Measurements from ENCODE around the gene MLF2. TPM values are rescaled to one million over a fixed set of nuclear protein-coding genes. Genes with fewer than 3 reads are reported as not detected.
A peak's percentile ranks its signal among the peaks of the same experiment; 100 is the strongest.

The MLF2 gene
- total RNA-seq, 2 experiments from 2014 or later, result 109 to 113 TPM

DNA sequence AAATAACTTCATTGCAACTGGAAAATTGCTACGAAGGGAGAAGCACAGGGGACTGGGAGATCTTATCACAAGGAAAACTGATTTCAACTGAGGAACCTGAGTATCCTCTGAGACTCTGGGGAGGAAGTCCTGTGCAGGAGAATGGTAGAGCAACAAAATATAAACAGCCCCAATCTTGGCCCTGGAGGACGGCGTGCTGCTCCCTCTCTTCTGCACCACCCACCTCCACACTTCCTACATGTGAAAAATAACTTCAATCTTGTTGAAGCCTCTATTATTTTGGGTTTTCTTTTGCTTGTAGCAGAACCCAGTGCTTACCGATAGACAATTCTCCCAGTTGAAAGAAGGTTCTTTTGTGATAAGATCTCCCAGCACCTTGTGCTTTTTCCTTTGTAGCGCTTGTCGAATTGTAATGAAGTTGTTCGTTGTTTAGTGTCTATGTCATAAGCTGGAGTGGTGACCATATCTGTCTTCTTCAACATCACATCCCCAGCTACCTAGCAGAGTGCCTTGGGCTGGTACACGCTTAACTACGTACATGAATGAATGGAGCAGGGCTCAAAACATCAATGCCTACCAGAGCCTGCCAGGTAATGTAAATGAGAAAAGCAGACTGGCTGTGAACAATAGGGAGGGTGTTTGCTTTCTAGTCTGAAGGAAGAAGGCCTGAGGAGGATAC is 33.6 kb upstream of the MLF2 start:
- Mint-ChIP-seq H3K27me3 (ENCODE audit: low read depth) (peaks cover 9% of the 10 kb centered on the region), H3K4me1 (ENCODE audit: low read depth) (peaks cover 23% of the 10 kb centered on the region), H3K9me3 (ENCODE audit: insufficient read depth) (no peaks in the 10 kb centered on the region), H3K36me3 (ENCODE audit: low read depth) (no peaks in the 10 kb centered on the region), H3K27ac (no peak overlapping the region), H3K4me3 (no peak overlapping the region)
- ATAC-seq (peak; percentile 39), DNase-seq (no peak)
- ChIA-PET POLR2A (interaction anchor here (0.9 kb wide), 1 partner anchor 63 kb away, joined by 4 read pairs; the partner anchor contains the start of gene COPS7A), CTCF (interaction anchor here (0.6 to 15.4 kb wide), 5 partner anchors 17 to 97 kb away, joined by 3 to 160 read pairs (median 4); partner anchors contain the start of genes LAG3, PTMS and ZNF384)

DNA sequence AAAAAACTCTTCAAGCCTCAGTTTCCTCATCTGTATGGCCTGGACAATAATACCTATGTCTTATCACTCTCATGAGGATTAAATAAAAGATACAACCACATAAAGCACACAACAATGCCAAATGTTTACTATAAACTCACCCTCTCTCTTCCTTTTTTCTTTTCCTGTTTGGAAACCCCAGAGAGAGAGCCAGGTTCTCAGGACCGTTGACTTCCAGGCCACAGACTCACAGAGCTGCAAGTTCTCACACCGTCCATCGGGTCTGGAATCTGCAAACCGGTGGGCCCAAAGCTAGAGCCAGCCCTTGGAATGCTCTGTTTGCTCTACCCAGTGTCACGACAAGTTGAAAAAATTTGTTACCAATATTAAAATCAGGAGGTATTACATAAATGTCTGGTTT is 31.8 kb upstream of the MLF2 start:
- POLR2A ChIA-PET, result interaction anchor here (1.9 kb wide), 1 partner anchor 10 kb away, joined by 7 read pairs; no protein-coding TSS in a partner anchor
- Mint-ChIP-seq H3K27me3 (ENCODE audit: low read depth) (peaks cover 5% of the 10 kb centered on the region), H3K36me3 (ENCODE audit: low read depth) (no peaks in the 10 kb centered on the region), H3K4me3 (no peak overlapping the region), H3K4me1 (ENCODE audit: low read depth) (peaks cover 31% of the 10 kb centered on the region), H3K9me3 (ENCODE audit: insufficient read depth) (no peaks in the 10 kb centered on the region), H3K27ac (no peak overlapping the region)
- ATAC-seq (no peak), DNase-seq (no peak)
- CTCF ChIA-PET, result interaction anchor here (1.4 to 20.8 kb wide), 4 partner anchors 15 to 52 kb away, joined by 4 to 378 read pairs (median 84); partner anchors contain the start of genes LAG3, MLF2 and PTMS

DNA sequence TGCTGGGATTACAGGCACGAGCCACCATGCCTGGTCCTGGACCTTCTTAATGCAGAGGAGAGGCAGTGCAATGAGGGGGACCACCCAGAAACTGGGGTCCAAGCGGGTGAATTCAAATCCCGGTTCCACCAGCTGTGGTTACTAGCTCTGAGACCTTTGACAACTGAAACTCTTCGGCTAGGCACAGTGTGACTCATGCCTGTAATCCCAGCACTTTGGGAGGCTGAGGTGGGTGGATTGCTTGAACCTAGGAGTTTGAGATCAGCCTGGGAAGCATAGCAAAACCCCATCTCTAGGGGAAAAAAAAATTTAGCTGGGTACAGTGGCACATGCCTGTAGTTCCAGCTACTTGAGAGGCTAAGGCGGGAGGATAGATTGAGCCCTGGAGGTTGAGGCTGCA is 31.4 kb upstream of the MLF2 start:
- ChIA-PET CTCF (interaction anchor here (1.4 to 20.8 kb wide), 4 partner anchors 14 to 52 kb away, joined by 4 to 378 read pairs (median 84); partner anchors contain the start of genes LAG3, MLF2 and PTMS), POLR2A (interaction anchor here (1.9 kb wide), 1 partner anchor 10 kb away, joined by 7 read pairs; no protein-coding TSS in a partner anchor)
- peaks cover 3% of the 10 kb centered on the region for H3K27me3 Mint-ChIP-seq (ENCODE audit: low read depth)
- DNase-seq (peak; percentile 17), ATAC-seq (no peak)
- no peak overlapping the region for H3K27ac Mint-ChIP-seq
- H3K4me1 Mint-ChIP-seq (ENCODE audit: low read depth), result peaks cover 31% of the 10 kb centered on the region
- no peak overlapping the region for H3K4me3 Mint-ChIP-seq
- no peaks in the 10 kb centered on the region for H3K36me3 Mint-ChIP-seq (ENCODE audit: low read depth)
- H3K9me3 Mint-ChIP-seq (ENCODE audit: insufficient read depth), result no peaks in the 10 kb centered on the region

DNA sequence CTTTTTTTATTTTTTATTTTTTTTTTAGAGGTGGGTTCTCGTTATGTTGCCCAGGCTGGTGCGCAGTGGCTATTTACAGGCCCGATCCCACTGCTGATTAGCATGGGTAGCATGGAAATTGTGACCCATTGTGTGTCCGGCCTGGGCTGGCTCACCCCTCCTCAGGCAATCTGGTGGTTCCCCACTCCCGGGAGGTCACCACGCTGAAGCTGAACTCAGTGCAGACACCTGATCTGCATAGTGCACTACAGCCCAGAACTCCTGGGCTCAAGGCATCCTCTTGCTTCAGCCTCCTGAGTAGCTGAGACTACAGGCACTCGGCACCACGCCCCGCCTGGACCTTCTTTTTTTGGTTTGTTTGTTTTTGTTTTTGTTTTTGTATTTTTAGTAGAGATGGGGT is 30.9 kb upstream of the MLF2 start:
- DNase-seq (peak; percentile 15), ATAC-seq (no peak)
- POLR2A ChIA-PET, result interaction anchor here (1.9 kb wide), 1 partner anchor 9 kb away, joined by 7 read pairs; no protein-coding TSS in a partner anchor
- H3K4me3 Mint-ChIP-seq, result no peak overlapping the region
- no peaks in the 10 kb centered on the region for H3K9me3 Mint-ChIP-seq (ENCODE audit: insufficient read depth)
- peaks cover 32% of the 10 kb centered on the region for H3K4me1 Mint-ChIP-seq (ENCODE audit: low read depth)
- peaks cover 3% of the 10 kb centered on the region for H3K27me3 Mint-ChIP-seq (ENCODE audit: low read depth)
- CTCF ChIA-PET, result interaction anchor here (1.4 to 20.8 kb wide), 4 partner anchors 14 to 53 kb away, joined by 4 to 378 read pairs (median 84); partner anchors contain the start of genes LAG3, MLF2 and PTMS
- peaks cover under 1% of the 10 kb centered on the region for H3K36me3 Mint-ChIP-seq (ENCODE audit: low read depth)
- no peak overlapping the region for H3K27ac Mint-ChIP-seq

DNA sequence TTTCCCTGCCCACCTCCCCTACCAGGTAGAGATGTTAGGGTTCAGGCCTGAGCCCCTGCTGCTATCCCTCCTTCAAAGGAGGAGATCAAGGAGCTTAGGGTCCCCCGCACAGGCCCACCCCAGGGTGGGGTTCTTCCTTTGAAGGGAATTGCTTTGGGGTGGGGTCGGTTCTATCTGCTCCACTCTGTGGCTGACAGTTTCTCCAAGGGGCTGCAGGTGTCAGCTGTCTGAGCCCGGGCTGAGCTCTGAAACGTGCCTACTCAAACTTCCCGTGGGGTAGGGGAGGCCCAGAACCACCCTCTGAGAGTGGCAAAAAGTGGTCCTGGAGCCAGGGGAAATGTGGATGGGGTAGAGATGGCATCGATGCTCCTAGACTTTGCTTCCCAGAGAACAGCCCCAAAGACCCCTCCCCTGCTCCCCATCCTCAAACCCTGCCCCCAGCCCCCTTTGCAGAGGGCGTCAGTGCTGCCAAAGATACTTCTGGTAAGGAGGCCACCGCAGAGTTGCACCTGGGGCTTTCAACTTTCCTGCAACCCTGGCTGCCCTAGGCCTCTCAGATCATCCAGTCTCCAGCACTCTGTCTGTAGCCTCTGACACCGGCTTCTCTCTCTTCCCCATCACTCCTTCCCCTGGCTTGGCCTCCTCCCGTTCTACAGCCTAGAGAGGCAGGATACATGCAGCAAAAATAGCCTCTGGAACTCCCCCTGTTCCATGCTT is 30.1 kb upstream of the MLF2 start:
- DNase-seq, result peak; percentile 15
- ChIA-PET CTCF (interaction anchor here (0.6 to 20.8 kb wide), 6 partner anchors 9 to 45 kb away, joined by 3 to 378 read pairs (median 18); partner anchors contain the start of genes LAG3, MLF2 and PTMS), POLR2A (interaction anchor here (0.5 to 1.7 kb wide), 2 partner anchors 27 to 29 kb away, joined by 3 to 6 read pairs; partner anchors contain the start of gene MLF2)
- no peak overlapping the region for H3K4me3 Mint-ChIP-seq
- H3K27me3 Mint-ChIP-seq (ENCODE audit: low read depth), result no peaks in the 10 kb centered on the region
- no peak for ATAC-seq
- peaks cover 39% of the 10 kb centered on the region for H3K4me1 Mint-ChIP-seq (ENCODE audit: low read depth)
- no peak overlapping the region for H3K27ac Mint-ChIP-seq
- H3K36me3 Mint-ChIP-seq (ENCODE audit: low read depth), result peaks cover 7% of the 10 kb centered on the region
- H3K9me3 Mint-ChIP-seq (ENCODE audit: insufficient read depth), result no peaks in the 10 kb centered on the region

DNA sequence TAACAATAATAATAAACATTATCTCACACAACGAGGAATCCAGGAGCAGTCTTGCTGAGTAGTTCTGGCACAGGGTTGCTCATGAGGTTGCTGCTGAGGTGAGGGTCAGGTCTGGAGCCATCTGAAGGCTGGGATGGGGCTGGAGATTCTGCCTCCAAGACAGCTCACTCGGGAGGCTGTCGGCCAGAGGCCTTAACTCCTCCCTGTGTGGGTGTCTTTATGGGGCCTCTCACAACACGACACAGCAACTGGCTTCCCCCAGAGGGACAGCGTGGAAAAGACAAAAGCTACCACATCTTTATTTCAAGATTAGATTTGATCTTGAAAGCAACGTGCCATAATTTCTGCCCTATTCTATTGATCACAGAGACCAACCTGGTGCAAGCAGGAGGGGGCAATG is 29.2 kb upstream of the MLF2 start:
- POLR2A ChIA-PET, result interaction anchor here (0.7 to 1.7 kb wide), 2 partner anchors 29 to 282 kb away, joined by 3 to 6 read pairs; partner anchors contain the start of gene MLF2

DNA sequence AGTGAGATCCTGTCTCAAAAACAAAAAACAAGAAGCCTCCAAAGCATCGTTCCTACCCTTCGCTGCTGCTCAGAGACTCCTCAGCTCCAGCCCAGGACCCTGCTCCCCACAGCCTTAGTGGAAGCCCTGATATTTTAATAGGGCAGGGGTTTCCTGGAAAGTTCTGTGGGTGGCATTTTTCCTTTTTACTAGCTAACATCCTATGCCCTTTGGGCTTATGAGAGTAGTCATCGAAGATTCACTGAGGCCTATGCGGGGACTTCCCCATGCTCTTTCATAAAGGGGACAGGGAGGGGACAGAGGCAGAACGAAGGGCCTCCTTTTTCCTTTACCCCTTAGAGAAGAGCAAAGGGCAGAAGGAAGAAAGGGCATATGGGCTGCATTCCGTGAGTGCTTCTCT is 27.6 kb upstream of the MLF2 start:
- Mint-ChIP-seq H3K4me1 (ENCODE audit: low read depth) (peaks cover 42% of the 10 kb centered on the region), H3K27me3 (ENCODE audit: low read depth) (no peaks in the 10 kb centered on the region), H3K9me3 (ENCODE audit: insufficient read depth) (no peaks in the 10 kb centered on the region), H3K27ac (no peak overlapping the region), H3K36me3 (ENCODE audit: low read depth) (peaks cover 14% of the 10 kb centered on the region), H3K4me3 (no peak overlapping the region)
- DNase-seq, result no peak
- ChIA-PET POLR2A (interaction anchor here (0.6 to 2.1 kb wide), 7 partner anchors 9 to 50 kb away, joined by 3 to 12 read pairs (median 4); partner anchors contain the start of genes LAG3, MLF2 and PTMS), CTCF (interaction anchor here (0.6 to 20.8 kb wide), 14 partner anchors 9 to 166 kb away, joined by 3 to 378 read pairs (median 4); partner anchors contain the start of genes CD4, LAG3, MLF2 and PTMS)
- no peak for ATAC-seq

More for the DNA sequence above, 29.2 kb upstream of the MLF2 start:
- Mint-ChIP-seq H3K4me3 (no peak overlapping the region), H3K9me3 (ENCODE audit: insufficient read depth) (no peaks in the 10 kb centered on the region), H3K27me3 (ENCODE audit: low read depth) (no peaks in the 10 kb centered on the region), H3K4me1 (ENCODE audit: low read depth) (peaks cover 45% of the 10 kb centered on the region), H3K27ac (no peak overlapping the region), H3K36me3 (ENCODE audit: low read depth) (peaks cover 7% of the 10 kb centered on the region)
- ATAC-seq (no peak), DNase-seq (no peak)
- CTCF ChIA-PET, result interaction anchor here (3.2 to 20.8 kb wide), 5 partner anchors 10 to 53 kb away, joined by 15 to 378 read pairs (median 18); partner anchors contain the start of genes LAG3, MLF2 and PTMS

DNA sequence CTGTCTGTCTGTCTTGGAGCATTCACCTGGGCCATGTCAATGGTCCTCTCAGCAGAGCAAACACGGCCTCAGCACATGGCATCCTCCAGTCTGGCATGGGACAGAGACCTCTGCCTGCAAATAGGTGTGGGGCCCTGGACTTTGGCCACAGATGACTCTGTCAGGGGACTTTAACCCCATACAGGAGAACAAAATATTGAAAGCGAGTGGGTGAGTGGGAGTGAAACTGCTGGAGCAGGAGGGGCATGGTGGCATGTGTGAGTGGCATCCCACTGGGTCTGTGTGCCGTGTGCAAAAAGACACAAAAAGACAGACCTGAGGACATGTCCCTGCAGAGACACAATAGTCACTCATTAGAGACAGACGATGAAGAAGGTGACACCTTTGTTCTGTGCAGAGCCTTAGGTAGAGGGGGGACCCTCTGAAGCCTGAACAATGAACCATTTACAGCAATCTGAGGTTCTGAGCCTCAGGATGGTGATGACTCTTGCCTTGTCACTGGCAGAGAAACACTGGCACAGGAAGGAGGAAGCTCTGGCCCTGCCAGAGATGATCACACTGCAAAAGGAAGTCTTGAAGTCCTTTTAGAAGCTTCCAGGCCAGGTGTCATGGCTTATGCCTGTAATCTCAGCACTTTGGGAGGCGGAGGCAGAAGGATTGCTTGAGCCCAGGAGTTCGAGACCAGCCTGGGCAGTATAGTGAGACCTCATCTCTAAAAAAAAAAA is 26.9 kb upstream of the MLF2 start:
- Mint-ChIP-seq H3K4me3 (no peak overlapping the region), H3K9me3 (ENCODE audit: insufficient read depth) (no peaks in the 10 kb centered on the region), H3K4me1 (ENCODE audit: low read depth) (peaks cover 49% of the 10 kb centered on the region), H3K36me3 (ENCODE audit: low read depth) (peaks cover 19% of the 10 kb centered on the region), H3K27ac (peak overlapping the region; percentile 62), H3K27me3 (ENCODE audit: low read depth) (no peaks in the 10 kb centered on the region)
- ATAC-seq (no peak), DNase-seq (no peak)
- ChIA-PET CTCF (interaction anchor here (0.6 to 20.8 kb wide), 14 partner anchors 9 to 166 kb away, joined by 3 to 378 read pairs (median 4); partner anchors contain the start of genes CD4, LAG3, MLF2 and PTMS), POLR2A (interaction anchor here (0.6 to 2.1 kb wide), 5 partner anchors 8 to 30 kb away, joined by 4 to 12 read pairs (median 7); partner anchors contain the start of genes LAG3, MLF2 and PTMS)

DNA sequence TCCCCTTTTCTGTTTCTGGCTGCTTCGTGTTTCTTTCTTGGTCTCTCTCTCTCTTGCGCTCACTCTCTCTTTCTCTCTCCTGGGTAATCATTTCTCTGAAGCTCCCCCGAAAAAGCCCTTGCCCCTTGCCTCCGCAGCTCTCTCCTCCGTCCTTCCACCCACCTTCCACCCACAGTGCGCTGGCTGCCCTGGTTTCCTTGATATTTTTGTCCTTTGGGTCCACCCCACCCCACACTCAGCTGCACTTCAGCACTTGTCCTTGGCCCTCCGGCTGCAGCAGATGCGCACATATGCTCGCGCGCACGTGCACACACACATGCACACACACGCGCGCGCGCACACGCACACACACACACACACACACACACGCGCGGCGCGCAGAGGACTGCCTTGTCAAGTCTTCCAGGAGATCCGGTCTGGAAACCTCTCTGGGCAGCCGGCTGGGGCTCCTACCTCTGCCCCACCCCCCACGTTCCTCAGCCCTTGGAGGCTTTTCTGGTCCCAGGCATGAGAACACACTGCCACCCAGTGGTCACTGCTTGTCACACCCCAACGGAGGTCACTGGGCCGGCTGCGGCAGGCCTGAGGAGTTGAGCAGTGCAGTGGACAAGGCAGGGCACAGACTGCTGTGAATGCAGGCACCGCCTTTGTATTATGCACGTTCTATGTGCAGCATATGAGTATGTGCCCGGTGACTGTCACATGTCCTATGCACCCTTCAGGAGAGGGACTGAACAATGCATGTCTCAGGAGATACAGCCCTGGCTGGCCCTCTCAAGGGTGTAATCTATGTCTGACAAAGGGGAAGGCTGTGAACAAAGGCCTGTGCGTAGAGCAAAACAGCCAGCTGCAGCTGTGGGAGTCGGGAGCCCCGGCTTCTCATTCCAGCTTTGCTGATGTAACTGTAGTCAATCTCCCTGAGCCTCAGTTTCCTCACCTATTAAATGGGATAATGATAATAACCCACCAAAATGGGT is 25.9 kb upstream of the MLF2 start:
- Mint-ChIP-seq H3K9me3 (ENCODE audit: insufficient read depth) (no peaks in the 10 kb centered on the region), H3K27me3 (ENCODE audit: low read depth) (no peaks in the 10 kb centered on the region), H3K27ac (peak overlapping the region; percentile 79), H3K36me3 (ENCODE audit: low read depth) (peaks cover 27% of the 10 kb centered on the region), H3K4me3 (peak overlapping the region; percentile 66), H3K4me1 (ENCODE audit: low read depth) (peaks cover 59% of the 10 kb centered on the region)
- ChIA-PET POLR2A (interaction anchor here (0.6 to 9.3 kb wide), 4 partner anchors 12 to 211 kb away, joined by 3 to 66 read pairs (median 5); partner anchors contain the start of genes MLF2, NOP2 and PTMS), CTCF (interaction anchor here (0.6 to 20.8 kb wide), 18 partner anchors 9 to 166 kb away, joined by 3 to 378 read pairs (median 4); partner anchors contain the start of genes CD4, LAG3, MLF2 and PTMS)
- DNase-seq (peak; percentile 94), ATAC-seq (peak; percentile 79)

DNA sequence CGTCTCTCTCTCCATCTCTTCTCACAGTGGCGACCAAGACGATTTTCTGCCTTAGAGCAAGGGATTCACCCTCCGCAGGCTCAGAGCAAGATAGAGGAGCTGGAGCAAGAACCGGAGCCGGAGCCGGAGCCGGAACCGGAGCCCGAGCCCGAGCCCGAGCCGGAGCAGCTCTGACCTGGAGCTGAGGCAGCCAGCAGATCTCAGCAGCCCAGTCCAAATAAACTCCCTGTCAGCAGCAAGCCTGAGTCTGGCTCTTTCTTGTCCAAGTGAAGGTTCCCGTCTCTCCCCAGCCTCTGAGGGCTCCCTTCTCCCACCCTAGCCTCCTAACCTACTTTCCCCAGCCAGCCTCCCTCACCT is 25.3 kb upstream of the MLF2 start:
- no peak for ATAC-seq
- Mint-ChIP-seq H3K4me3 (peak overlapping the region; percentile 66), H3K4me1 (ENCODE audit: low read depth) (peaks cover 62% of the 10 kb centered on the region), H3K36me3 (ENCODE audit: low read depth) (peaks cover 27% of the 10 kb centered on the region), H3K27me3 (ENCODE audit: low read depth) (no peaks in the 10 kb centered on the region), H3K27ac (peak overlapping the region; percentile 79), H3K9me3 (ENCODE audit: insufficient read depth) (no peaks in the 10 kb centered on the region)
- CTCF ChIA-PET, result interaction anchor here (0.6 to 20.8 kb wide), 15 partner anchors 8 to 166 kb away, joined by 3 to 378 read pairs (median 3); partner anchors contain the start of genes CD4, LAG3, MLF2 and PTMS
- POLR2A ChIA-PET, result interaction anchor here (0.6 to 9.3 kb wide), 3 partner anchors 25 to 210 kb away, joined by 3 to 66 read pairs (median 3); partner anchors contain the start of genes MLF2 and NOP2
- DNase-seq, result no peak
